Suppressor macrophage treated with lipopolysaccharide for 1 hour (primary cell): ENCODE measurements around the gene VSIG10.
"Not testable (repeated sequence)": the region's sequence is repeated elsewhere in the genome, so short reads cannot be mapped to it uniquely, and the experiment has no call there.

ENCODE experiments used
- DNase-seq, 3 donors: peaks; one replicate each; pipeline ENCODE4 v3.0.0-alpha.2; 2020 to 2022

The VSIG10 gene, protein sequence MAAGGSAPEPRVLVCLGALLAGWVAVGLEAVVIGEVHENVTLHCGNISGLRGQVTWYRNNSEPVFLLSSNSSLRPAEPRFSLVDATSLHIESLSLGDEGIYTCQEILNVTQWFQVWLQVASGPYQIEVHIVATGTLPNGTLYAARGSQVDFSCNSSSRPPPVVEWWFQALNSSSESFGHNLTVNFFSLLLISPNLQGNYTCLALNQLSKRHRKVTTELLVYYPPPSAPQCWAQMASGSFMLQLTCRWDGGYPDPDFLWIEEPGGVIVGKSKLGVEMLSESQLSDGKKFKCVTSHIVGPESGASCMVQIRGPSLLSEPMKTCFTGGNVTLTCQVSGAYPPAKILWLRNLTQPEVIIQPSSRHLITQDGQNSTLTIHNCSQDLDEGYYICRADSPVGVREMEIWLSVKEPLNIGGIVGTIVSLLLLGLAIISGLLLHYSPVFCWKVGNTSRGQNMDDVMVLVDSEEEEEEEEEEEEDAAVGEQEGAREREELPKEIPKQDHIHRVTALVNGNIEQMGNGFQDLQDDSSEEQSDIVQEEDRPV

DNA sequence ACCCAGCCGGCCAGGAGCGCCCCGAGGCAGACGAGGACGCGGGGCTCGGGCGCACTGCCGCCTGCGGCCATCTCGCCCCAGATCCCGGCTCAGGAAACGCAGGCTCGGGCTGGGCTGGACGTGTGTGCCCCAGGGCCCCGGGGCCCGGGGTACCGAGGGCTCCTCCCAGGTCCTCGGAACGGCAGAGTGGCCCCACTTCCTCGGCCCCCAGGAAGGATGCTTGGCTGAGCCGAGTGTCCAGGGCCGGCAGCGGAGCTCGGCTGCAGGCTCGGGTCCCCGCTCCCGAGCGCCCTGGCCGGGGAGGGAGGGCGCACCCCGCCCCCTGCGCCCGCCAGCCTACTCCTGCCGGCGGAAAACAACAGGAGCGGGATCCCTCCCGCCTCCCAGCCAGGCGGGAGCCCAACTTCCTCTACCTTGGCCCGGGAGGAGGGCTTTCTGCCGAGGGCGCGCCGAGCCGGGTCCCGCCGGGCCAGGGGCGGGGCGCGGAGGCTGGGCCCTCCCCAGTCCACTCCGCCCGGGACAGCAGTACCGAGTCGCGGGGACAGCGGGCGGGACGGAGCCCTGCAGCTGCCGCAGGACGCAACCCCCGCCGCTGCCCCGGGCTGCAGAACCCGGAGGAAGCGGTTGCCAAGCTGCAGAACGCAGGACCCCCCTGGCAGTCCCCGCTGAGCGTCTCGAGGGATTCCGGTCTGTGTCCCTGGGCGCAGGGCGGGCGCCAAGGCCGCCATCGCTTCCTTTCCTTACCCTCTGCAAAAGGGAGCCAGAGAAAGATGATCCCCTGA is at the start of gene VSIG10:
Gene VSIG10 (minus strand): TSS at position 411 of the 782 bp plus-strand sequence. CDS start 340 bp downstream, at position 71.
- DNase-seq = peak; percentile 65 to 86 (median 70)

DNA sequence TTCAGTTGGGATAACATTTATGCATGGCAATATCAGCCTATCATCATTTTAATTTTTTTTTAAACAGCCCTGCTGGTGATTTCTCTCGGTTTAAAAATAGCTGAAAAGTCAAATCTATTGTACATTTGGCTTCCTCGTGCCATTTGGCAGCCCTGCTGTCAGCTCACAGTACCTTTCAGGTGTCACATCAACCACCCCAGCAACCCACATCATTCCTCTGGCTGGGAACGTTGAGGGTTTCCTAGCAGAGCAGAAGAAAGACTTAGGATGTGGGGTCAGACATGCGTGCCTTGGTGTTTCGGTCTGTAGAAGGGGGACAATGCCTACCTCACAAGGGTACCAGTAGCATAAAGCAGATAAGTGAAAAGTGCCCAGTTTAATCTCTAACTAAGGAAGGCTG is 47.9 kb upstream of the VSIG10 start:
- DNase-seq = no peak

- DNase-seq = no peak
Measured at GRCh38 chr12:118150625-118151024, 46.8 kb upstream of the VSIG10 start.

- no peak for DNase-seq
Measured at GRCh38 chr12:118148287-118148686, 44.5 kb upstream of the VSIG10 start.

GRCh38 chr12:118145798-118146156 is 42.0 kb upstream of the VSIG10 start:
- no peak for DNase-seq

DNA sequence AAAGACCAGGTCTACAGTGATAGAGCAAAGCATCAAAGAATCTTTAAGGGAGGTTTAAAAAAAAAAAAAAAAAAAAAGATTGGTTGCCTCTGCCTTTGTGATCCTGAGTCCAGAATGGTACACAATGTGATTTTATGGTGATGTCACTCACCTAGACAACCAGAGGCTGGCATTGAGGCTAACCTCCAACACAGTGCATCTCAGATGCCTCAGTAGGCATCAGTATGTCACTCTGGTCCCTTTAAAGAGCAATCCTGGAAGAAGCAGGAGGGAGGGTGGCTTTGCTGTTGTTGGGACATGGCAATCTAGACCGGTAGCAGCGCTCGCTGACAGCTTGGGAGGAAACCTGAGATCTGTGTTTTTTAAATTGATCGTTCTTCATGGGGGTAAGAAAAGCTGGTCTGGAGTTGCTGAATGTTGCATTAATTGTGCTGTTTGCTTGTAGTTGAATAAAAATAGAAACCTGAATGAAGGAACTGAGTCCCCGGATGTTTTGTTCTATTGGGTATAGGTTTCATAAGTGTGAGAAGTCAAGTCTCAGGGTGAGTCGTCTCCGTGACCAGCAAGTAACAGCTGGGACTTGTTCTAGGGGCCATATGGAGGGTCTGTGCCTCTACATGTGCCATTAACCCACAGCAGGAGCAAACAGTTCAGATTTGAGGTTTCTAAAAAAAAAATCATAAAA is 41.4 kb upstream of the VSIG10 start:
- no peak for DNase-seq

DNA sequence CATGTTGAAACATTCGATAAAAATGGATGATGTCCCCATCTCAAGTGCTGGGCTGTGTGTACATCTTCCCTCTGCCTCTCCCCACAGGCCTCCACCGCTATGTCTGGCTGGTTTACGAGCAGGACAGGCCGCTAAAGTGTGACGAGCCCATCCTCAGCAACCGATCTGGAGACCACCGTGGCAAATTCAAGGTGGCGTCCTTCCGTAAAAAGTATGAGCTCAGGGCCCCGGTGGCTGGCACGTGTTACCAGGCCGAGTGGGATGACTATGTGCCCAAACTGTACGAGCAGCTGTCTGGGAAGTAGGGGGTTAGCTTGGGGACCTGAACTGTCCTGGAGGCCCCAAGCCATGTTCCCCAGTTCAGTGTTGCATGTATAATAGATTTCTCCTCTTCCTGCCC is 40.7 kb upstream of the VSIG10 start:
- no peak for DNase-seq

DNA sequence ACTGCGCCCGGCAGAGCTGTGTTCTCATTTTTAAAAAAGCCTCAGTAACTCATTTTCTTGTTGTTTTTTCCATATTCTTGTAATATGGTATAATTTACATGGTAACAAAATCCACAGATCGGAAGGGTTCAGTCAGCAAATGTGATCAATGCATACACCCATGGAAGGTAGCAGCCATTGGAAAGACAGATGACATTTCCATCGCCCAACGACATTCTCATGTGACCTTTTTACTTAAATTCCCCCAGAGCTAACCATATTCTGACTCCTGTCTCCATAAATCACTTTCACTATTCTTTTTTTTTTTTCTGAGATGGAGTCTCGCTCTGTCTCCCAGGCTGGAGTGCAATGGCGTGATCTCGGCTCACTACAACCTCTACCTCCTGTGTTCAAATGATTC is 37.0 kb upstream of the VSIG10 start:
- no peak for DNase-seq

GRCh38 chr12:118137148-118137678 is 33.4 kb upstream of the VSIG10 start:
- DNase-seq = no peak

GRCh38 chr12:118136559-118137003 is 32.8 kb upstream of the VSIG10 start:
- peak; percentile 79 to 88 (median 81) for DNase-seq

DNA sequence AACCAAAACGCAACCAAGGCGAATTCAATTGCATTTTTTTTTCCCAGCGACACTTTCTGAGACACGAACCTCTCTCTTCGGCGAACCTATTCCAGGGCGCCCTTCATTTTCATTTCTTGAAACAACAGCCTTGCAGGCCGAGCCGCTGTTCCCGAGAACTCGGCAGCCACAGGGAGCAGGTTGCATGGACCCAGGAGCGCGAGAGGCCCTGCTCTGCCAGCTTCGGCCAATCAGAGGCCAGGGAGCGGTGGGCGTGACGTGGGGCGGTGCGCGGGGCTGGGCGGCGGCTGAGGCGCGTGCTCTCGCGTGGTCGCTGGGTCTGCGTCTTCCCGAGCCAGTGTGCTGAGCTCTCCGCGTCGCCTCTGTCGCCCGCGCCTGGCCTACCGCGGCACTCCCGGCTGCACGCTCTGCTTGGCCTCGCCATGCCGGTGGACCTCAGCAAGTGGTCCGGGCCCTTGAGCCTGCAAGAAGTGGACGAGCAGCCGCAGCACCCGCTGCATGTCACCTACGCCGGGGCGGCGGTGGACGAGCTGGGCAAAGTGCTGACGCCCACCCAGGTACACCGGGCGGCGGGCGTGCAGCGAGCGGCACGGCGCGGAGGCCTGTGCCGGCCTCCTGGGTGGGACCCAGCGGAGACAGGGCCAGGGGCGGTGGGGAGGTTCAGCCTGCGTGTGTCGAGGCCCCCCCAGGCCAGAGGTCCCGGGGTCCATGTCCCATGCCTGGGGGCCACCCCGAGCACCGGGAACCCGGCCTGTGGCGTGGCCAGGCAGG is 32.2 kb upstream of the VSIG10 start, which contains the start of gene PEBP1:
Gene PEBP1 (plus strand): TSS at position 337 of the 771 bp plus-strand sequence. CDS start 86 bp downstream, at position 423.
- peak; percentile 89 to 95 (median 94) for DNase-seq

GRCh38 chr12:118129436-118129835 is 25.6 kb upstream of the VSIG10 start:
- not testable (repeated sequence) for DNase-seq

- DNase-seq = no peak
Measured at GRCh38 chr12:118127867-118128266, 24.1 kb upstream of the VSIG10 start.

GRCh38 chr12:118126119-118126757 is 22.4 kb upstream of the VSIG10 start:
- no peak for DNase-seq

DNA sequence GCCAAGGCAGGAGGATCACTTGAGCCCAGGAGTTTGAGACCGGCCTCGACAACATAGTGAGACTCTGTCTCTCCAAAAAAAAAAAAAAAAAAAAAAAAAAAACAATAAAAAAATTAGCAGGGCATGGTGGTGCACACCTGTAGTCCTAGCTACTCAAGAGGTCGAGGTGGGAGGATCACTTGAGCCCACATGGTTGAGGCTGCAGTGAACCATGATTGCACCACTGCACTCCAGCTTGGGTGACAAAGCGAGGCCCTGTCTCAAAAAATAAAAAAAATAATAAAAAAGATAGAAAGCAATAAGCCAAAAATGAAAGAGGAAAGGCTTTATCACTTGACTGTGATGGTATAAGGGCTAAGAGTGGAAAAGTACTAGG is 21.9 kb upstream of the VSIG10 start:
- no peak for DNase-seq

GRCh38 chr12:118124333-118124874 is 20.6 kb upstream of the VSIG10 start:
- DNase-seq = no peak

- DNase-seq = no peak
Measured at GRCh38 chr12:118122264-118122663, 18.5 kb upstream of the VSIG10 start.

DNA sequence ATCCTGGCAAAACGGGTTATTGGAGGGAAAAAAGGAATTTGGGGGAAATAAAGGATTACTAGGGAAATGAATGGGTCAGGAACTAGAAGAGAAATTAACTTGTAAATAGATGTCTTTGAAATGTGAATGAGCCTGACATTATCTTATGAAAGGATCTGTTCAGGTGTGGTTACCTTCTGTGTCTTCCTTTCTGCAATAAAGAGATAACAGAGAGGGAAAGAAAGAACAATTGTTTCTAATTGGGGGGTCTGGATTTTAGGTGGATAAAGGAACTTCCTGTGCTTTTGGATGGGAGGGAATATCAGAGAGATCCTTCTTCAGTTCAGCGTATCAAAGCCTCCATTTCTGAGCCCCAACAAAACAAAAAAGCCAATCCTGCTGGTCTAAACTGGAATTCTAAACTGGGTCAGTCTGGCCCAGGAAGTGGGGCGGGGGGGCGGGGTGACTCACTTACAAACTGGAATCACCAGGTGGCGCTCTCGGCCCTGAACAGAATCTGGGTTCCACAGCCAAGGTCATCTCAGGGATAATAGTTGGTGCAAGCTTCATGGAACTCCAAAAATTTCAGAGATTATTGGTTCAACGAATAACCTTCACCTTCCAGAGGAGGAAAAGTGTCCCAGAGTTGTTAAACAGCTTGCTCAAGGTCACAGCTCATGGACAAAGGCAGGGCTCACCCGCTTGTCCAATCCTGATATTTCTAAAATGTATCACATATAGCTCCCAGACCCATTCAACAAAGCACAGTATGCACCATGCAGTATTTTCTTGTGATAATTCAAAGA is 17.0 kb upstream of the VSIG10 start:
- DNase-seq = peak; percentile 70 to 85 (median 80)

DNA sequence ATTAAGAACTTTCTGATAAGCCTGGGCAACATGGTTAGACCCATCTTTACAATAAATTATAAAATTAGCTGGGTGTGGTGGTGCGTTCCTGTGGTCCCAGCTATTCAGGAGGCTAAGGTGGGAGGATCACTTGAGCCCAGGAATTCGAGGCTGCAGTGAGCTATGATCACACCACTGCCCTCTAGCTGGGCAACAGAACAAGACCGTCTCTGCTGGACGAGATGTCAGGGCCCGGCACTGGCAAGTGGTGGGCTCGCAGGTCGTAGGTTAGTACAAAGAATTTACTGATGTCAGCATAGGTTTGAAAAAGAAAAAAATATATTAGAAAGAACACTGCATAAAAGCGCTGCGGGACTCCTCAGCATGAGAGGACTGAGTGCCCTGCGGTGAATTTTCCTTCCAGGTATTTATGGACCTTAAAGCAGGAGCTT is 15.7 kb upstream of the VSIG10 start:
- no peak for DNase-seq

GRCh38 chr12:118109088-118109487 is 5.3 kb upstream of the VSIG10 start:
- DNase-seq = no peak
